HEK293 (cell line): Measurements from ENCODE around the gene C4orf51.

ENCODE experiments used
- HOXA7 ChIP-seq: sonication (generic); formaldehyde crosslinking; IDR thresholded peaks from 2 replicates; pipeline ENCODE4 v1.8.1; 2022; ENCODE audit warnings: missing genetic modification reagents, borderline replicate concordance
- KLF7 ChIP-seq: fragments of 450-650 bp; formaldehyde crosslinking; IDR thresholded peaks from 2 replicates; pipeline ENCODE4 v1.5.1; 2016; ENCODE audit warnings: missing biosample characterization, missing genetic modification characterization, borderline replicate concordance
- RBAK ChIP-seq: fragments of 450-650 bp; formaldehyde crosslinking; IDR thresholded peaks from 2 replicates; pipeline ENCODE4 v1.5.1; 2016; ENCODE audit warnings: missing biosample characterization, missing genetic modification characterization
- TCF7L2 ChIP-seq: IDR thresholded peaks from 2 replicates; pipeline ENCODE4 v1.6.1; 2011; ENCODE audit warnings: low read depth, mild to moderate bottlenecking, inconsistent platforms, low read length, moderate library complexity, borderline replicate concordance
- ZBTB21 ChIP-seq: fragments of 450-650 bp; formaldehyde crosslinking; IDR thresholded peaks from 2 replicates; pipeline ENCODE4 v1.5.1; 2017; ENCODE audit warnings: missing biosample characterization, missing genetic modification characterization
- ZNF114 ChIP-seq: fragments of 450-650 bp; formaldehyde crosslinking; IDR thresholded peaks from 2 replicates; pipeline ENCODE4 v1.5.0; 2017; ENCODE audit warnings: missing biosample characterization, missing genetic modification characterization
- ZNF214 ChIP-seq: fragments of 450-650 bp; formaldehyde crosslinking; IDR thresholded peaks from 2 replicates; pipeline ENCODE4 v1.5.1; 2017; ENCODE audit warnings: missing biosample characterization, mild to moderate bottlenecking, missing genetic modification characterization, borderline replicate concordance
- ZNF391 ChIP-seq: fragments of 450-650 bp; formaldehyde crosslinking; IDR thresholded peaks from 2 replicates; pipeline ENCODE4 v1.5.1; 2016; ENCODE audit warnings: low read depth, missing biosample characterization, missing genetic modification characterization, borderline replicate concordance
- ZNF426 ChIP-seq: fragments of 450-650 bp; formaldehyde crosslinking; IDR thresholded peaks from 2 replicates; pipeline ENCODE4 v1.5.1; 2017; ENCODE audit warnings: missing biosample characterization, missing genetic modification characterization, mild to moderate bottlenecking, inconsistent platforms, moderate library complexity
- ZNF529 ChIP-seq: fragments of 450-650 bp; formaldehyde crosslinking; IDR thresholded peaks from 2 replicates; pipeline ENCODE4 v1.5.1; 2017; ENCODE audit warnings: missing genetic modification characterization, missing biosample characterization; ENCODE audit not compliant: insufficient replicate concordance
- ZNF530 ChIP-seq: fragments of 450-650 bp; formaldehyde crosslinking; IDR thresholded peaks from 2 replicates; pipeline ENCODE4 v1.5.1; 2016; ENCODE audit warnings: low read depth, missing biosample characterization, missing genetic modification characterization
- ZNF555 ChIP-seq: fragments of 450-650 bp; formaldehyde crosslinking; conservative IDR thresholded peaks from 2 replicates; pipeline ENCODE4 v1.5.1; 2017; ENCODE audit warnings: missing biosample characterization, mild to moderate bottlenecking, missing genetic modification characterization, inconsistent platforms
- ZNF629 ChIP-seq: fragments of 450-650 bp; formaldehyde crosslinking; IDR thresholded peaks from 2 replicates; pipeline ENCODE4 v1.5.1; 2017; ENCODE audit warnings: missing biosample characterization, missing genetic modification characterization
- ZNF670 ChIP-seq: fragments of 450-650 bp; formaldehyde crosslinking; IDR thresholded peaks from 2 replicates; pipeline ENCODE4 v1.5.1; 2016; ENCODE audit warnings: missing biosample characterization, missing genetic modification characterization, low read depth
- ZNF707 ChIP-seq: fragments of 450-650 bp; formaldehyde crosslinking; IDR thresholded peaks from 2 replicates; pipeline ENCODE4 v1.5.1; 2016; ENCODE audit warnings: missing biosample characterization, missing genetic modification characterization
- ZNF768 ChIP-seq: fragments of 450-650 bp; formaldehyde crosslinking; IDR thresholded peaks from 2 replicates; pipeline ENCODE4 v1.5.1; 2018; ENCODE audit warnings: missing biosample characterization, mild to moderate bottlenecking, missing genetic modification characterization
- ZNF776 ChIP-seq: fragments of 450-650 bp; formaldehyde crosslinking; IDR thresholded peaks from 2 replicates; pipeline ENCODE4 v1.5.0; 2017; ENCODE audit warnings: missing biosample characterization, missing genetic modification characterization, borderline replicate concordance
- ZNF837 ChIP-seq: fragments of 450-650 bp; formaldehyde crosslinking; IDR thresholded peaks from 2 replicates; pipeline ENCODE4 v1.5.1; 2016; ENCODE audit warnings: missing biosample characterization, missing genetic modification characterization
- TF ChIP-seq, protein P1 (sequence below): fragments of 450-650 bp; formaldehyde crosslinking; IDR thresholded peaks from 2 replicates; pipeline ENCODE4 v1.5.1; 2016; ENCODE audit warnings: missing biosample characterization, missing genetic modification characterization
- TF ChIP-seq, protein P2 (sequence below): fragments of 450-650 bp; formaldehyde crosslinking; IDR thresholded peaks from 2 replicates; pipeline ENCODE4 v1.5.1; 2016; ENCODE audit warnings: missing biosample characterization, missing genetic modification characterization
- TF ChIP-seq, protein P3 (sequence below): fragments of 450-650 bp; formaldehyde crosslinking; IDR thresholded peaks from 2 replicates; pipeline ENCODE4 v1.5.1; 2016; ENCODE audit warnings: missing biosample characterization, missing genetic modification characterization
- TF ChIP-seq, protein P4 (sequence below): fragments of 450-650 bp; formaldehyde crosslinking; IDR thresholded peaks from 2 replicates; pipeline ENCODE4 v1.5.1; 2017; ENCODE audit warnings: missing biosample characterization, missing genetic modification characterization
- TF ChIP-seq, protein P5 (sequence below): fragments of 450-650 bp; formaldehyde crosslinking; IDR thresholded peaks from 2 replicates; pipeline ENCODE4 v1.5.1; 2016; ENCODE audit warnings: missing biosample characterization, missing genetic modification characterization
- TF ChIP-seq, protein P6 (sequence below): fragments of 450-650 bp; formaldehyde crosslinking; IDR thresholded peaks from 2 replicates; pipeline ENCODE4 v1.5.1; 2016; ENCODE audit warnings: missing biosample characterization, missing genetic modification characterization

C4orf51 gene

DNA sequence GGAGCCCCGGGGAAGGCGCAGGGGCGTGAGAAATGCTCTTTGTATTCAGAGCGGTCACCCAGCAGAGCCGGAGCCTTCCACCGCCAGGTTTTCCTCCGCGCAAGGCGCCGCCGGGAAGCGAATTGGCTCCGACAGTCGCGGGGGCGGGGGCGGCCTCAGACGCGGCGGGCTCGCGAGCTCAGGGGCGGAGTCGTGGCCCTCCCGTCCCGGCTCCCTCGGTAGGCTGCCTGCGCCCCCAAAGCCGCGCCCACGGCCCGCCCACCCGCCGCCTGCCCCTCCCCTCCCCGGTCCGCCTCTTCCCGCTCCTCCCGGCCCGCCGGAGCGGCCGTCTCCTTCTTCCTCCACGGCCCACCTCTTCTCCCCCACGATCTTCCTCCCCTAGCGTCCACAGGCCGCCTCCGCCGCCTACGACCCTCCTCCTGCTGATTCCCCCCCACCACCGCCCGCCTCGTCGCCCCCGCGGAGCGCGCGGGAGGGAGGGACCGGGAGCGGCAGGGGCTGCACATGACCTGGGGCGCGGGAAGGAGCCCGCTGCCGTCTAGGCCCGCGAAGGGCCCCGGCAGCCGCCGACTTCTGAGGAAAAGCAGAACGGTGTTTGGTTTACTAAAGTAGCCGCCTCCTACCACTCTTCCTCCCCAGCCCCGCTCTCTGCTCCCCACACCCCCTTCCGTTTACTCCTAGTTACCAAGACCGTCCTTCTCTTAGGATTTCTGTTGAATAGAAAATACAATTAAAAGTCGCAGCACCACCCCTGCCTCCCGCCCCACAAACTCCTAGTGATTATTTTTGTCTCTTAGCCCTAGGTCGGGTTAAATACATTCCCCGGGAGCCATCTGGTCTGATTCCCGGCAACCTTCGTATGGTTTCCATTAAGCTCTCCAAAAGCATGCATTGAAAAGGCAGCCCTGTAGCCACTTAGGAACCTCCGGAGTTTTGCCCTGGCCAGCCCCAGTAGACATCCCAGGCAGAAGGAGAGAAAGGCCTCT is 53.2 kb downstream of the C4orf51 start (continued):
- TF ChIP-seq ZNF670 (tag by site-specific recombination) (no peak), ZNF768 (tag by site-specific recombination) (no peak), ZNF529 (tag by site-specific recombination) (no peak), ZNF707 (tag by site-specific recombination) (no peak), HOXA7 (CRISPR knock-in tag) (no peak), ZNF530 (tag by site-specific recombination) (no peak), ZNF114 (tag by site-specific recombination) (no peak), ZNF214 (tag by site-specific recombination) (no peak), ZNF391 (tag by site-specific recombination) (no peak), ZNF555 (tag by site-specific recombination) (no peak), ZBTB21 (tag by site-specific recombination) (no peak), ZNF837 (no peak), RBAK (tag by site-specific recombination) (no peak), ZNF426 (tag by site-specific recombination) (no peak), ZNF629 (tag by site-specific recombination) (no peak), KLF7 (tag by site-specific recombination) (no peak), TCF7L2 (no peak), ZNF776 (tag by site-specific recombination) (no peak)
- TF ChIP-seq, protein P1, sequence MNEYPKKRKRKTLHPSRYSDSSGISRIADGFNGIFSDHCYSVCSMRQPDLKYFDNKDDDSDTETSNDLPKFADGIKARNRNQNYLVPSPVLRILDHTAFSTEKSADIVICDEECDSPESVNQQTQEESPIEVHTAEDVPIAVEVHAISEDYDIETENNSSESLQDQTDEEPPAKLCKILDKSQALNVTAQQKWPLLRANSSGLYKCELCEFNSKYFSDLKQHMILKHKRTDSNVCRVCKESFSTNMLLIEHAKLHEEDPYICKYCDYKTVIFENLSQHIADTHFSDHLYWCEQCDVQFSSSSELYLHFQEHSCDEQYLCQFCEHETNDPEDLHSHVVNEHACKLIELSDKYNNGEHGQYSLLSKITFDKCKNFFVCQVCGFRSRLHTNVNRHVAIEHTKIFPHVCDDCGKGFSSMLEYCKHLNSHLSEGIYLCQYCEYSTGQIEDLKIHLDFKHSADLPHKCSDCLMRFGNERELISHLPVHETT: no peak
- TF ChIP-seq, protein P2, sequence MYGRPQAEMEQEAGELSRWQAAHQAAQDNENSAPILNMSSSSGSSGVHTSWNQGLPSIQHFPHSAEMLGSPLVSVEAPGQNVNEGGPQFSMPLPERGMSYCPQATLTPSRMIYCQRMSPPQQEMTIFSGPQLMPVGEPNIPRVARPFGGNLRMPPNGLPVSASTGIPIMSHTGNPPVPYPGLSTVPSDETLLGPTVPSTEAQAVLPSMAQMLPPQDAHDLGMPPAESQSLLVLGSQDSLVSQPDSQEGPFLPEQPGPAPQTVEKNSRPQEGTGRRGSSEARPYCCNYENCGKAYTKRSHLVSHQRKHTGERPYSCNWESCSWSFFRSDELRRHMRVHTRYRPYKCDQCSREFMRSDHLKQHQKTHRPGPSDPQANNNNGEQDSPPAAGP: no peak
- TF ChIP-seq, protein P3, sequence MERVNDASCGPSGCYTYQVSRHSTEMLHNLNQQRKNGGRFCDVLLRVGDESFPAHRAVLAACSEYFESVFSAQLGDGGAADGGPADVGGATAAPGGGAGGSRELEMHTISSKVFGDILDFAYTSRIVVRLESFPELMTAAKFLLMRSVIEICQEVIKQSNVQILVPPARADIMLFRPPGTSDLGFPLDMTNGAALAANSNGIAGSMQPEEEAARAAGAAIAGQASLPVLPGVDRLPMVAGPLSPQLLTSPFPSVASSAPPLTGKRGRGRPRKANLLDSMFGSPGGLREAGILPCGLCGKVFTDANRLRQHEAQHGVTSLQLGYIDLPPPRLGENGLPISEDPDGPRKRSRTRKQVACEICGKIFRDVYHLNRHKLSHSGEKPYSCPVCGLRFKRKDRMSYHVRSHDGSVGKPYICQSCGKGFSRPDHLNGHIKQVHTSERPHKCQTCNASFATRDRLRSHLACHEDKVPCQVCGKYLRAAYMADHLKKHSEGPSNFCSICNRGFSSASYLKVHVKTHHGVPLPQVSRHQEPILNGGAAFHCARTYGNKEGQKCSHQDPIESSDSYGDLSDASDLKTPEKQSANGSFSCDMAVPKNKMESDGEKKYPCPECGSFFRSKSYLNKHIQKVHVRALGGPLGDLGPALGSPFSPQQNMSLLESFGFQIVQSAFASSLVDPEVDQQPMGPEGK (tag by site-specific recombination): 0 out of 2 replicates have a peak, but pooled peaks have one; percentile 70
- TF ChIP-seq, protein P4, sequence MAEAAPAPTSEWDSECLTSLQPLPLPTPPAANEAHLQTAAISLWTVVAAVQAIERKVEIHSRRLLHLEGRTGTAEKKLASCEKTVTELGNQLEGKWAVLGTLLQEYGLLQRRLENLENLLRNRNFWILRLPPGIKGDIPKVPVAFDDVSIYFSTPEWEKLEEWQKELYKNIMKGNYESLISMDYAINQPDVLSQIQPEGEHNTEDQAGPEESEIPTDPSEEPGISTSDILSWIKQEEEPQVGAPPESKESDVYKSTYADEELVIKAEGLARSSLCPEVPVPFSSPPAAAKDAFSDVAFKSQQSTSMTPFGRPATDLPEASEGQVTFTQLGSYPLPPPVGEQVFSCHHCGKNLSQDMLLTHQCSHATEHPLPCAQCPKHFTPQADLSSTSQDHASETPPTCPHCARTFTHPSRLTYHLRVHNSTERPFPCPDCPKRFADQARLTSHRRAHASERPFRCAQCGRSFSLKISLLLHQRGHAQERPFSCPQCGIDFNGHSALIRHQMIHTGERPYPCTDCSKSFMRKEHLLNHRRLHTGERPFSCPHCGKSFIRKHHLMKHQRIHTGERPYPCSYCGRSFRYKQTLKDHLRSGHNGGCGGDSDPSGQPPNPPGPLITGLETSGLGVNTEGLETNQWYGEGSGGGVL (tag by site-specific recombination): peak; percentile 97
- TF ChIP-seq, protein P5, sequence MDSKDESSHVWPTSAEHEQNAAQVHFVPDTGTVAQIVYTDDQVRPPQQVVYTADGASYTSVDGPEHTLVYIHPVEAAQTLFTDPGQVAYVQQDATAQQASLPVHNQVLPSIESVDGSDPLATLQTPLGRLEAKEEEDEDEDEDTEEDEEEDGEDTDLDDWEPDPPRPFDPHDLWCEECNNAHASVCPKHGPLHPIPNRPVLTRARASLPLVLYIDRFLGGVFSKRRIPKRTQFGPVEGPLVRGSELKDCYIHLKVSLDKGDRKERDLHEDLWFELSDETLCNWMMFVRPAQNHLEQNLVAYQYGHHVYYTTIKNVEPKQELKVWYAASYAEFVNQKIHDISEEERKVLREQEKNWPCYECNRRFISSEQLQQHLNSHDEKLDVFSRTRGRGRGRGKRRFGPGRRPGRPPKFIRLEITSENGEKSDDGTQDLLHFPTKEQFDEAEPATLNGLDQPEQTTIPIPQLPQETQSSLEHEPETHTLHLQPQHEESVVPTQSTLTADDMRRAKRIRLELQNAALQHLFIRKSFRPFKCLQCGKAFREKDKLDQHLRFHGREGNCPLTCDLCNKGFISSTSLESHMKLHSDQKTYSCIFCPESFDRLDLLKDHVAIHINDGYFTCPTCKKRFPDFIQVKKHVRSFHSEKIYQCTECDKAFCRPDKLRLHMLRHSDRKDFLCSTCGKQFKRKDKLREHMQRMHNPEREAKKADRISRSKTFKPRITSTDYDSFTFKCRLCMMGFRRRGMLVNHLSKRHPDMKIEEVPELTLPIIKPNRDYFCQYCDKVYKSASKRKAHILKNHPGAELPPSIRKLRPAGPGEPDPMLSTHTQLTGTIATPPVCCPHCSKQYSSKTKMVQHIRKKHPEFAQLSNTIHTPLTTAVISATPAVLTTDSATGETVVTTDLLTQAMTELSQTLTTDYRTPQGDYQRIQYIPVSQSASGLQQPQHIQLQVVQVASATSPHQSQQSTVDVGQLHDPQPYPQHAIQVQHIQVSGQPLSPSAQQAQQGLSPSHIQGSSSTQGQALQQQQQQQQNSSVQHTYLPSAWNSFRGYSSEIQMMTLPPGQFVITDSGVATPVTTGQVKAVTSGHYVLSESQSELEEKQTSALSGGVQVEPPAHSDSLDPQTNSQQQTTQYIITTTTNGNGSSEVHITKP (tag by site-specific recombination): no peak
- TF ChIP-seq, protein P6, sequence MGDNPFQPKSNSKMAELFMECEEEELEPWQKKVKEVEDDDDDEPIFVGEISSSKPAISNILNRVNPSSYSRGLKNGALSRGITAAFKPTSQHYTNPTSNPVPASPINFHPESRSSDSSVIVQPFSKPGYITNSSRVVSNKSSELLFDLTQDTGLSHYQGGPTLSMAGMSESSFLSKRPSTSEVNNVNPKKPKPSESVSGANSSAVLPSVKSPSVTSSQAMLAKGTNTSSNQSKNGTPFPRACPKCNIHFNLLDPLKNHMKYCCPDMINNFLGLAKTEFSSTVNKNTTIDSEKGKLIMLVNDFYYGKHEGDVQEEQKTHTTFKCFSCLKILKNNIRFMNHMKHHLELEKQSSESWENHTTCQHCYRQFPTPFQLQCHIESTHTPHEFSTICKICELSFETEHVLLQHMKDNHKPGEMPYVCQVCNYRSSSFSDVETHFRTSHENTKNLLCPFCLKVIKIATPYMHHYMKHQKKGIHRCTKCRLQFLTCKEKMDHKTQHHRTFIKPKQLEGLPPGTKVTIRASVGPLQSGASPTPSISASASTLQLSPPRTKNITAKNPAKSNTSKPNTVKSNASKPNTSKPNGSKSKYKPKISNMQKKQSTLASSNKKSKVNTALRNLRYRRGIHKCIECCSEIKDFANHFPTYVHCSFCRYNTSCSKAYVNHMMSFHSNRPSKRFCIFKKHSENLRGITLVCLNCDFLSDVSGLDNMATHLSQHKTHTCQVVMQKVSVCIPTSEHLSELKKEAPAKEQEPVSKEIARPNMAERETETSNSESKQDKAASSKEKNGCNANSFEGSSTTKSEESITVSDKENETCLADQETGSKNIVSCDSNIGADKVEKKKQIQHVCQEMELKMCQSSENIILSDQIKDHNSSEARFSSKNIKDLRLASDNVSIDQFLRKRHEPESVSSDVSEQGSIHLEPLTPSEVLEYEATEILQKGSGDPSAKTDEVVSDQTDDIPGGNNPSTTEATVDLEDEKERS (tag by site-specific recombination): no peak
